ENCODE results near the gene CSN2.
"Not testable (repeated sequence)": the region's sequence is repeated elsewhere in the genome, so short reads cannot be mapped to it uniquely, and the experiment has no call there.

CSN2 gene

GRCh38 chr4:69930768-69931167, 34.8 kb downstream of the CSN2 start, which contains the start of gene CSN1S1:
Gene CSN1S1, plus strand, starts transcription at chr4:69931068. Its CDS starts 1,488 bp downstream, at chr4:69932556.
- Mint-ChIP-seq H3K27me3 (no peaks in the 10 kb centered on the region), H3K4me3 (no peak within 1 kb of the TSS), H3K27ac (no peak within 1 kb of the TSS), H3K9me3 (no peaks in the 10 kb centered on the region), H3K36me3 (no peaks in the 10 kb centered on the region), H3K4me1 (no peaks in the 10 kb centered on the region)
- no peak for ATAC-seq

GRCh38 chr4:69923782-69924410, 41.6 kb downstream of the CSN2 start:
- H3K27ac Mint-ChIP-seq, H3K36me3 Mint-ChIP-seq, H3K4me3 Mint-ChIP-seq, ATAC-seq, H3K4me1 Mint-ChIP-seq, H3K27me3 Mint-ChIP-seq, H3K9me3 Mint-ChIP-seq: not testable (repeated sequence)

GRCh38 chr4:69920874-69921273, 44.7 kb downstream of the CSN2 start:
- H3K9me3 Mint-ChIP-seq: peaks cover 4% of the 10 kb centered on the region
- no peaks in the 10 kb centered on the region for H3K27me3 Mint-ChIP-seq
- ATAC-seq: no peak
- no peaks in the 10 kb centered on the region for H3K36me3 Mint-ChIP-seq
- no peak overlapping the region for H3K27ac Mint-ChIP-seq
- no peak overlapping the region for H3K4me3 Mint-ChIP-seq
- H3K4me1 Mint-ChIP-seq: no peaks in the 10 kb centered on the region

- ATAC-seq: no peak
- Mint-ChIP-seq H3K4me1 (peaks cover 4% of the 10 kb centered on the region), H3K9me3 (no peaks in the 10 kb centered on the region), H3K4me3 (no peak overlapping the region), H3K36me3 (no peaks in the 10 kb centered on the region), H3K27ac (no peak overlapping the region), H3K27me3 (no peaks in the 10 kb centered on the region)
These were observed 55.3 kb downstream of the CSN2 start for GRCh38 chr4:69910016-69910782.

GRCh38 chr4:69909195-69909594, 56.3 kb downstream of the CSN2 start:
- H3K9me3 Mint-ChIP-seq: no peaks in the 10 kb centered on the region
- H3K4me1 Mint-ChIP-seq: peaks cover 4% of the 10 kb centered on the region
- H3K27ac Mint-ChIP-seq: no peak overlapping the region
- H3K36me3 Mint-ChIP-seq: no peaks in the 10 kb centered on the region
- ATAC-seq: no peak
- no peak overlapping the region for H3K4me3 Mint-ChIP-seq
- no peaks in the 10 kb centered on the region for H3K27me3 Mint-ChIP-seq

- ATAC-seq: no peak
These were observed 58.4 kb downstream of the CSN2 start for GRCh38 chr4:69907151-69907550.

More at GRCh38 chr4:69907151-69907550, 58.4 kb downstream of the CSN2 start:
- Mint-ChIP-seq H3K9me3 (peaks cover 5% of the 10 kb centered on the region), H3K27ac (no peak overlapping the region), H3K4me3 (no peak overlapping the region), H3K27me3 (no peaks in the 10 kb centered on the region), H3K4me1 (peaks cover 4% of the 10 kb centered on the region), H3K36me3 (no peaks in the 10 kb centered on the region)

Data from stimulated activated memory B cell treated with anti-CD40 and anti-IgM and Interleukin-4, amounts not matched to agents 10 μg/mL and 1 μg/mL and 100 μg/mL, for 72 hours (primary cell).